ENCODE data around the gene PITPNM2.
A peak's percentile ranks its signal among the peaks of the same experiment; 100 is the strongest.

DNA sequence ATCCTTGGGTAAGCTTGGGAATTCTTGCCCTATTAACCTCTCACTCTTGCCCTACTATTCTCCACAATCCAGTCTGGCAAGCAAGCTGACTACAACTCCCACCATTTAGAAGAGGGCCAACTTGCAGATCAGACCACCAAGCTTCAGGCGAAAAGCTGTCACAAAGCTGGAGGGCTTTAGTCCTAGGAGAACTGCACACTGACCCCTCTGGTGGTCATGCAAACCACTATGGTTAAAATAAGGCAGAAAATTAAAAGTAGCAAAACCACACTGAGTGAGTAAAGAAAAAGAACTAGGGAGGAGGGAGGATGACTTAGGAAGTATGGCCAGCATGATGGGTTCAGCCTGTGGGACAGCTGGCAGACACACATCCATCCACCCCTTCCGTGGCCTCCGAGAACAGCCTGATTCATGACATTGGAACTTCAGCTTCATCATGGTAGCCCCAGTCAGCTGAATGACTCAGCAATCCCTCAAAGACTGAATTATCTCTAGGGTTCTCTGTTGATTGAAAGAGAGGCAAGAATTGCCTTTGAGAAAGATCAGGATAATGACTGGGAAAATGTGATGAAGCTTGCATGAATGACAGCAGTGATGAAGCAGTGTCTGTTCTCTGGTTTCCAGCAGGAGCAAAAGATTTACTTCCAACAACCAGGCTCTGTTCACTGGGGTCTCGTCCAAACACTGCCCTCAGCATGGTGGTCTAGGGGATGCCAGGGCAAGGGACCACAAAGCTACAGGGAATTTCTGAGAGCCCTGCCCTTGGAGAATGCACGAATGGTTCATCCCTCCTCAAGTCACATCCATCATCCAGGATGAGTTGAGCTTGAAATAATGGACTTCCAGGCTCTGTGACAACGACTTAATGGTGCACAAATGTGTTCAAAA, 24.4 kb downstream of the PITPNM2 start:
- TF ChIP-seq, protein P1, sequence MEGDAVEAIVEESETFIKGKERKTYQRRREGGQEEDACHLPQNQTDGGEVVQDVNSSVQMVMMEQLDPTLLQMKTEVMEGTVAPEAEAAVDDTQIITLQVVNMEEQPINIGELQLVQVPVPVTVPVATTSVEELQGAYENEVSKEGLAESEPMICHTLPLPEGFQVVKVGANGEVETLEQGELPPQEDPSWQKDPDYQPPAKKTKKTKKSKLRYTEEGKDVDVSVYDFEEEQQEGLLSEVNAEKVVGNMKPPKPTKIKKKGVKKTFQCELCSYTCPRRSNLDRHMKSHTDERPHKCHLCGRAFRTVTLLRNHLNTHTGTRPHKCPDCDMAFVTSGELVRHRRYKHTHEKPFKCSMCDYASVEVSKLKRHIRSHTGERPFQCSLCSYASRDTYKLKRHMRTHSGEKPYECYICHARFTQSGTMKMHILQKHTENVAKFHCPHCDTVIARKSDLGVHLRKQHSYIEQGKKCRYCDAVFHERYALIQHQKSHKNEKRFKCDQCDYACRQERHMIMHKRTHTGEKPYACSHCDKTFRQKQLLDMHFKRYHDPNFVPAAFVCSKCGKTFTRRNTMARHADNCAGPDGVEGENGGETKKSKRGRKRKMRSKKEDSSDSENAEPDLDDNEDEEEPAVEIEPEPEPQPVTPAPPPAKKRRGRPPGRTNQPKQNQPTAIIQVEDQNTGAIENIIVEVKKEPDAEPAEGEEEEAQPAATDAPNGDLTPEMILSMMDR (IDR thresholded peaks at IDR 0.05): peak; percentile 59
- TF ChIP-seq JUND (IDR thresholded peaks at IDR 0.05): peak; percentile 96

Measured in SK-N-SH (cell line).